ENCODE data around the gene C2orf92.

C2orf92 gene

DNA sequence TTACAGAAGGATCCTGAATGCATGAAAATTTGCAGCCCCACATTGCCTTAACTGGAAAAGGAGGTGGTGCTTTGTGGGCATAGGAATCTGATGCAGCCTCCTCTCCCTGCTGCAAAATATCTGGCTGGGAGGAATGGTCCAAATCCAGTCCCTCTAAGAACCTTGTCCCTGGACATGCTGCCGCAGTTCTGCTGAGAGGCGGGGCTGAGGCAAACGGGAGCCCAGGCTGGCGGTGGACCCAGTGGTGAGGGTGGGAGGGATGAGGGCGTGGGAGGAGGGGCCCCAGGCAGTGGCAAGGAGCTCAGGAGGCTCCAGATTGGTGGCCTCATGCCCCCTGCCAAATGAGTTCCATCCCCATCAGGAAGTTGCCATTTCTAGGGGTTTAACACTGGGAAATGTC is 80.1 kb downstream of the C2orf92 start:
- FAIRE-seq: no peak

DNA sequence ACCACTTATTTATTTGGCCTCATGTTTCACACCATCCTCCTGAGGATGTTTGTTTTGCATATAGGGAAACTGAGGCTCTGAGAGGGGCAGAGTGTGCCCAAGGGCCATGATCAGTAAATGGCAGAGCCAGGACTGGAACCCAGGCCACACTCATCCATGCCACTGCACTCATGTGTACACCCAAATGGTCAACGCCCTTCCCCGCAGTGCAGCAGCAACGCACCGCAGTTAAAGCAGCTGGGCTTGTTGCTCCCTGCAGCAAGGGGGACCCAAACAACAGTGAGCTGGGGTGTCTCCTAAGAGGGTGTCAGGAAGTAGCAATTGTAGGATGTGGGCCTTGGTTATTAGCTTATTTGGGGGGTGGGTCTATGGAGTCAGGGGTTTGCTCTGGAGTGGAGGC is 80.5 kb downstream of the C2orf92 start:
- no peak for FAIRE-seq

DNA sequence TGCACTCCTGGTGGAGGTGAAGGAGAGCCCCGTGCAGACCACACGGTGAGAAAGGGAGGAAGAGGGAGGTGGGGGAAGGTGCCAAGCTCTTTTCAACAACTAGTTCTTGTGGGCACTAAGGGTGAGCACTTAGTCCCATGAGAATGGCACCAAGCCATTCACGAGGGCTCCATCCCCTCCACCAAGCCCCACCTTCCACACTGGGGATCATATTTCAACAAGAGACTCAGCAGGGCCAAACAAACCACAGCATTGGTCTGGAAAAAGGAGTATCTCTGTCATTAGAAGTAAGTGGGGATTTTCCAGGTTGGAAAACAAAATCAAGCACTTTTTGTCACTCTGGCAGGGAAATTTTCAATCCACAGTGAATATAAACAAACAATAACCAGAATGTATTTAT is 82.2 kb downstream of the C2orf92 start:
- no peak for FAIRE-seq

All from A204.1 (cell line).